DND-41 (cell line): ENCODE data around the gene CCDC32.
A peak's percentile ranks its signal among the peaks of the same experiment; 100 is the strongest.
"Not testable (repeated sequence)": the region's sequence is repeated elsewhere in the genome, so short reads cannot be mapped to it uniquely, and the experiment has no call there.

Source experiments
- ATAC-seq: fragments of 200-7000 bp; cut with Tn5 transposase; 3 replicates; pipeline ENCODE4 v1.9.1; 2021; ENCODE audit warnings: low read depth; ENCODE audit not compliant: insufficient read depth
- DNase-seq: peaks from one replicate; pipeline ENCODE4 v3.0.0-alpha.2; 2020
- H2AFZ ChIP-seq: 2 replicates; pipeline ENCODE4 v1.6.0; 2012; ENCODE audit warnings: low read depth, low read length
- H3K27ac ChIP-seq: 2 replicates; pipeline ENCODE4 v1.5.1; 2012; ENCODE audit warnings: low read length, inconsistent platforms
- H3K27me3 ChIP-seq: fragments of 200-600 bp; sonication (generic); 2 replicates; pipeline ENCODE4 v1.6.0; 2012; ENCODE audit warnings: low read length, mild to moderate bottlenecking, inconsistent platforms; ENCODE audit not compliant: insufficient read depth, poor library complexity
- H3K36me3 ChIP-seq: 2 replicates; pipeline ENCODE4 v1.5.1; 2012; ENCODE audit warnings: low read length, inconsistent platforms; ENCODE audit not compliant: insufficient read depth
- H3K4me1 ChIP-seq: 2 replicates; pipeline ENCODE4 v1.5.1; 2012; ENCODE audit warnings: mild to moderate bottlenecking, low read length; ENCODE audit not compliant: insufficient read depth
- H3K4me2 ChIP-seq: 2 replicates; pipeline ENCODE4 v1.6.0; 2012; ENCODE audit warnings: mild to moderate bottlenecking, moderate library complexity, low read length, inconsistent platforms; ENCODE audit not compliant: insufficient read depth
- H3K4me3 ChIP-seq, 2 experiments: fragments of 200-600 bp in 1 of 2; shearing (Covaris generic) in 1 of 2; 2 replicates each; pipeline ENCODE4 v1.5.1; 2012 to 2016; ENCODE audit warnings: inconsistent platforms in 2 of 2, low read length in 2 of 2, mild to moderate bottlenecking in 2 of 2, low read depth in 1 of 2, moderate library complexity in 1 of 2
- H3K79me2 ChIP-seq: 2 replicates; pipeline ENCODE4 v1.6.0; 2012; ENCODE audit warnings: low read length, inconsistent platforms; ENCODE audit not compliant: insufficient read depth
- H3K9ac ChIP-seq: 2 replicates; pipeline ENCODE4 v1.6.0; 2012; ENCODE audit warnings: low read depth, mild to moderate bottlenecking, inconsistent platforms, low read length, moderate library complexity
- H3K9me3 ChIP-seq: 2 replicates; pipeline ENCODE4 v1.5.1; 2012; ENCODE audit warnings: low read length, moderate library complexity, mild to moderate bottlenecking, inconsistent platforms; ENCODE audit not compliant: insufficient read depth, severe bottlenecking
- H4K20me1 ChIP-seq: 2 replicates; pipeline ENCODE4 v1.6.0; 2012; ENCODE audit warnings: low read length; ENCODE audit not compliant: insufficient read depth
- EZH2 ChIP-seq: IDR thresholded peaks from 3 replicates; pipeline ENCODE4 v1.6.1; 2012; ENCODE audit warnings: borderline replicate concordance, low read depth, mild to moderate bottlenecking, moderate library complexity, low read length, inconsistent platforms; ENCODE audit not compliant: severe bottlenecking
- TF ChIP-seq, protein P1 (sequence below): IDR thresholded peaks from 2 replicates; pipeline ENCODE4 v1.5.1; 2012; ENCODE audit warnings: borderline replicate concordance, low read length, moderate library complexity, mild to moderate bottlenecking; ENCODE audit not compliant: poor library complexity, severe bottlenecking; ENCODE audit errors: extremely low read depth

The CCDC32 gene

DNA sequence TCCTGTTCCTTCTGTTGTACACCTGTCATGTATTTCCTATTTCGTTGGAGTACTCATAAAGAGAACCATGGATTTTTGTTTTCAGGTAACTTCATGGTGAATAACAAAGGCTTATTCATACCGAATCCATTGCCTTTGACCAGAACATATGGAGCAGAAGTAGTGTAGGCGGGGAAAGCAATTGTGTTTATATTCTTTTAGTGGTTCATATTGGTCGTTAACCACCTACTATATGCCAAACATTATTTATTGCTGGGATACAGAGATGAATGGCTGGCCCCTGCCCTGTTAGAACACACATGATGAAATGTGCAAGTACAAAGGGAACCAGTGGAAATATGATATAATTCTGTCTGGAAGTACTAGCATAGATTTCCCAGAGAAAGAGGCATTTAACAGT is 14.1 kb upstream of the CCDC32 start:
- TF ChIP-seq EZH2: no peak
- TF ChIP-seq, protein P1, sequence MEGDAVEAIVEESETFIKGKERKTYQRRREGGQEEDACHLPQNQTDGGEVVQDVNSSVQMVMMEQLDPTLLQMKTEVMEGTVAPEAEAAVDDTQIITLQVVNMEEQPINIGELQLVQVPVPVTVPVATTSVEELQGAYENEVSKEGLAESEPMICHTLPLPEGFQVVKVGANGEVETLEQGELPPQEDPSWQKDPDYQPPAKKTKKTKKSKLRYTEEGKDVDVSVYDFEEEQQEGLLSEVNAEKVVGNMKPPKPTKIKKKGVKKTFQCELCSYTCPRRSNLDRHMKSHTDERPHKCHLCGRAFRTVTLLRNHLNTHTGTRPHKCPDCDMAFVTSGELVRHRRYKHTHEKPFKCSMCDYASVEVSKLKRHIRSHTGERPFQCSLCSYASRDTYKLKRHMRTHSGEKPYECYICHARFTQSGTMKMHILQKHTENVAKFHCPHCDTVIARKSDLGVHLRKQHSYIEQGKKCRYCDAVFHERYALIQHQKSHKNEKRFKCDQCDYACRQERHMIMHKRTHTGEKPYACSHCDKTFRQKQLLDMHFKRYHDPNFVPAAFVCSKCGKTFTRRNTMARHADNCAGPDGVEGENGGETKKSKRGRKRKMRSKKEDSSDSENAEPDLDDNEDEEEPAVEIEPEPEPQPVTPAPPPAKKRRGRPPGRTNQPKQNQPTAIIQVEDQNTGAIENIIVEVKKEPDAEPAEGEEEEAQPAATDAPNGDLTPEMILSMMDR: no peak
- ATAC-seq (no peak), DNase-seq (no peak)

DNA sequence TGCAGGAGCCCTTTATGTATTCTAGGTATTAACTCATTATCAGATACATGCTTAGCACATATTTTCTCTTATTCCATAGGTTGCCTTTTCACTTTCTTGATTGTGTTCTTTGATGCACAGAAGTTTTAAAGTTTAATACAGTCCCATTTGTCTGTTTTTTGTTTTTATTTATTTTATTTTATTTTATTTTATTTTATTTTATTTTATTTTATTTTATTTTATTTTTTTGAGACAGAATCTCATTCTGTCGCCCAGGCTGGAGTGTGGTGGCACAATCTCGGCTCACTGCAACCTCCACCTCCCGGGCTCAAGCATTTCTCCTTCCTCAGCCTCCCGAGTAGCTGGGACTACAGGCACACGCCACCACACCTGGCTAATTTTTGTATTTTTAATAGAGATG is 12.1 kb upstream of the CCDC32 start:
- not testable (repeated sequence) for H3K27ac ChIP-seq, H3K9ac ChIP-seq, H3K9me3 ChIP-seq, H3K4me3 ChIP-seq, H3K4me1 ChIP-seq, DNase-seq, H3K79me2 ChIP-seq, H3K27me3 ChIP-seq, H3K4me2 ChIP-seq, H2AFZ ChIP-seq, H4K20me1 ChIP-seq, ATAC-seq
- H3K36me3 ChIP-seq: peaks cover 17% of the 10 kb centered on the region

More for the DNA sequence above, 14.1 kb upstream of the CCDC32 start:
- Histone ChIP-seq H3K36me3 (peaks cover 6% of the 10 kb centered on the region), H4K20me1 (no peaks in the 10 kb centered on the region), H3K79me2 (no peaks in the 10 kb centered on the region), H3K4me2 (no peak overlapping the region), H3K4me3 (no peak overlapping the region), H3K27me3 (no peaks in the 10 kb centered on the region), H3K27ac (no peak overlapping the region), H3K9ac (no peak overlapping the region), H3K9me3 (no peaks in the 10 kb centered on the region), H2AFZ (no peak overlapping the region), H3K4me1 (no peaks in the 10 kb centered on the region)

DNA sequence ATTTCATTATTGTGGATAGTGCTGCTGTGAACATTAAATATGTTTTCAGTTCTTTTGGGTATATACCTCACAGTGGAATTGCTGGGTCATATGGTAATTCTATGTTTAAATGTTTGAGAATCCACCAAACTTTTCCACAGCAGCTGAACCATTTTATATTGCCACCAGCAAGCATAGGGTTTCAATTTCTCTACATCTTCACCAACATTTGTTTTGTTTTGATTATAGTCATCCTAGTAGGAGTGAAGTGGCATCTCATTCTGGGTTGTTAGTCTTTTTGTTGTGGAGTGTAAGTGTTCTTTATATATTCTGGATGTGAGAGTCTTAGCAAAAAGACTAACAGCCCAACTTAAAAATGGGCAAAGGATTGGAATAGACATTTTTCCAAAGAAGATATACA is 10.3 kb upstream of the CCDC32 start:
- H3K9me3 ChIP-seq: no peaks in the 10 kb centered on the region
- TF ChIP-seq EZH2: no peak
- TF ChIP-seq, protein P1: no peak
- peaks cover 6% of the 10 kb centered on the region; the same call in 1 of the 2 replicates for H4K20me1 ChIP-seq

DNA sequence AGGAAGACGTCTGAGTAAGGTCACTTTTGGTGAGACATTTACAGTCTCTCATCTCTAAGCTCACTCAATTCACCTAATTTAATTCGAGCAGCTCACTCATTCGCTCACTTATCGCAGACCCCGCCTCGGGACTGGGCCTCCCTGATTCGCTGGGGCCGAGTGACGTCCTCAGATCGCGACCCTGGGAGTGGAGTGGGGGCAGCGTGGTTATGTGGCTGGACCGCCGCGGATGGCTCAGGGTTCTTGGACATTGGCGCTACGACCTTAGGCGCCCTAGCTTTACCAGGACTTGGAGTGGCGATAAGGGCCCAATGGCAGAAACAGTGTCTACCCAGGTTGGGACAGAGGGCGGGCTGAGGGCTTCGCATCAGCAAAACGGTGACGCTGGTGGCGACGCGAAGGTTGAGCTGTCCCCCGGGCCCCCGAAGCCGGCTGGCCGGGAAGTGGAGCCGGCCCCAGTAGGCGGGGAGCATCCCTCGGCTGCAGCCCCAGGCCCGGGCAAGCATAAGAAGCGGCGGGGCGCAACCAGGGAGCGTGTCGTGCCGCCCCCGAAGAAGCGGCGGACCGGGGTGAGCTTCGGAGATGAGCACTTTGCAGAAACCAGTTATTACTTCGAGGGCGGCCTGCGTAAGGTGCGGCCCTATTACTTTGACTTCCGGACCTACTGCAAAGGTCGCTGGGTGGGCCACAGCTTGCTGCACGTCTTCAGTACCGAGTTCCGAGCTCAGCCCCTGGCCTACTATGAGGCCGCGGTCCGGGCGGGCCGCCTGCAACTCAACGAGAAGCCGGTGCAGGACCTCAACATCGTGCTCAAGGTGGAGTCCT is 4.5 kb upstream of the CCDC32 start, which contains the start of gene RPUSD2:
RPUSD2 (plus strand) TSS at position 171 of the 825 bp plus-strand sequence; CDS start at position 210, 39 bp downstream.
- peak within 1 kb of the TSS; percentile 70 for H3K27ac ChIP-seq
- peaks cover 38% of the 10 kb centered on the region for H3K4me1 ChIP-seq
- H3K79me2 ChIP-seq: peaks cover 31% of the 10 kb centered on the region
- H3K36me3 ChIP-seq: peaks cover 27% of the 10 kb centered on the region
- peak within 1 kb of the TSS; percentile 98 for H2AFZ ChIP-seq
- H3K4me3 ChIP-seq: peak within 1 kb of the TSS; percentile 97 to 99; a peak in 3 of 4 replicates
- H3K27me3 ChIP-seq: no peaks in the 10 kb centered on the region
- H4K20me1 ChIP-seq: peaks cover 9% of the 10 kb centered on the region; the same call in 1 of the 2 replicates
- no peaks in the 10 kb centered on the region for H3K9me3 ChIP-seq
- H3K9ac ChIP-seq: peak within 1 kb of the TSS; percentile 66
- TF ChIP-seq EZH2: no peak
- TF ChIP-seq, protein P1: no peak
- peak within 1 kb of the TSS; percentile 94 for H3K4me2 ChIP-seq
- DNase-seq (peak; percentile 88), ATAC-seq (peak; percentile 69)

More for the DNA sequence above, 10.3 kb upstream of the CCDC32 start:
- Histone ChIP-seq H2AFZ (no peak overlapping the region), H3K4me2 (no peak overlapping the region), H3K36me3 (peaks cover 28% of the 10 kb centered on the region), H3K4me3 (no peak overlapping the region), H3K27ac (no peak overlapping the region), H3K27me3 (no peaks in the 10 kb centered on the region), H3K4me1 (peaks cover 17% of the 10 kb centered on the region), H3K9ac (no peak overlapping the region), H3K79me2 (peaks cover 16% of the 10 kb centered on the region)
- DNase-seq (no peak), ATAC-seq (no peak)
